DMS 273 (cell line): Measurements from ENCODE around the gene ADD2.

Source experiments
- DNase-seq: peaks from one replicate; lab custom pipeline; 2025; ENCODE audit not compliant: unreplicated experiment; lab: John Stamatoyannopoulos, UW

ADD2 gene

DNA sequence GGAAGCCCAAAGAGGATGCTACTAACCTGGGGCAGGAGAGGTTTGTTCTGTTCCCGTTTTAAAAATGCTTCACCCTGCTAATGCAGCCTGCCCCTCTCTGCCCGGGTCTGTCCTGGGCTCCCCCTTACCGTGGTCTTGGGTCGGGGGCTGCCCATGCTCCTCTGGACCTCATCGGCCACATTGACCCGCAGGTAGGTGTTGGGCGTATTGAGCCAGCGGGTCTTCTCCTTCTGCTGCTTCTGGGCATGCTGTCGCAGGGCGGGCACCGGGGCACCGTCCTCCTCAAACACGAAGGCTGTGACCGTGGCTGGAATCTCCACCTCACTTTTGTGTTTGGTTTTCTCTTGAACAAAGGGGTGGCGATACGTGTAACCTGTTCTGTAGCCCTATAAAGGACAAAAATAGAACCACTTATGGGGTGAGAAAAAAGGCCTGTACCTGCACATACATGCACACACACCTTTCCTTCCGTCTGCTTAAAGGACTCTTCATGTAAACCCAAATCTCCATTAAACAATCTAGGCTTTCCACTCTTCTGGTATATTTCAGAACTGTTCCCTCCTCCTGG lies 89.3 kb downstream of the ADD2 start:
- DNase-seq = no peak

DNA sequence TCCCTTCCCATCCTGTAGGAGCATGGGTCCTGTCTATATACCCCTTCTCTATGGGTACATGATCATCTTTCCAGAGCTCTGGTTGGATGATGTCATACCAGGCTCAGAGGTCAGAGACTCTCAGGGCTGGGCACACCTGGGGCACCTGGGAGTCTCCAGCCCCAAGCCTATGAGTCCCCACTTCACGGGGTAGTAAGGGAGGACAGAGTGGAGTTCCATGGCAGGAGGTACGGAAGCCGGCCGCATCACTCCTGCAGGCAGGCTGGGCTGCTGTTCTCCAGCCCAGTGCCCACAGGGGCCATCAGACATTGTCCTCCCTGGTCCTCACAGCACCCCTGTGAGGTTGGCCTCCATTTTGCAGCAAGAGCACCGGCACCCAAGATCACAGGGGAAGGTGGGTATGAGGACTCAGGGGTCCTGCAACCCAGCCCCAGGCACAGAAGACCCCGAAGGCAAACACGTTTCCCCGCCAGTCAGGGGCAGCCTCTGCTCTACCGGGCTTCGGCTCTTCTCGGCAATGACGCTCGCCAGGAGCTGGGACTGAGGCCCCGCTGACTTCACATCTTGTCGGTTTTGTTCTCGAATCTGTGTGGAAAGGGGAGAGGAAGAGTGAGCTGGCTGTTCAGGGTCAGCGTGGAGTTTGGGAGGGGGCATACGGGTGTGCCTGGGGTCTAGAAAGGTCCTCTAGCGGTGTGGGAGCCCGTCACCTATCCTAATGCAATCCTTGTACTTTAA lies 91.5 kb downstream of the ADD2 start:
- DNase-seq = no peak

DNA sequence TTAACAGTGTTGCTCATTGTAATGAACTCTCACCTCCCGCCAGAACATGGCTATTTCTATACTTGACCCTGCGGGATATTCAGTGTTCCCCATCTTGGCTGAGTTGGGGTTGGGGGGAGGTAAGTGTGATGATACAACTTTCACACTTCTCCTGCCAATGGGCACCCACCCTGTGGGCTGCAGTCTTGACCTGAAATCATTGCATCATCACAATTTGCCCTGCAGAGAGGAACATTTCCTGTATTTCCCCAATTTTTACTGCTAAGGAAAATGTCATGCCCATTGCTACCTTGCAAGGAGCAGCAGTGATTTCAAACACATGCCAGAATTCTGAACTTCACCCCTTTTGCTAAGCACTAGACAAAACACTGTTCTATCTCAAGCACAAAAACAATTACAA lies 92.1 kb downstream of the ADD2 start:
- DNase-seq = no peak

DNA sequence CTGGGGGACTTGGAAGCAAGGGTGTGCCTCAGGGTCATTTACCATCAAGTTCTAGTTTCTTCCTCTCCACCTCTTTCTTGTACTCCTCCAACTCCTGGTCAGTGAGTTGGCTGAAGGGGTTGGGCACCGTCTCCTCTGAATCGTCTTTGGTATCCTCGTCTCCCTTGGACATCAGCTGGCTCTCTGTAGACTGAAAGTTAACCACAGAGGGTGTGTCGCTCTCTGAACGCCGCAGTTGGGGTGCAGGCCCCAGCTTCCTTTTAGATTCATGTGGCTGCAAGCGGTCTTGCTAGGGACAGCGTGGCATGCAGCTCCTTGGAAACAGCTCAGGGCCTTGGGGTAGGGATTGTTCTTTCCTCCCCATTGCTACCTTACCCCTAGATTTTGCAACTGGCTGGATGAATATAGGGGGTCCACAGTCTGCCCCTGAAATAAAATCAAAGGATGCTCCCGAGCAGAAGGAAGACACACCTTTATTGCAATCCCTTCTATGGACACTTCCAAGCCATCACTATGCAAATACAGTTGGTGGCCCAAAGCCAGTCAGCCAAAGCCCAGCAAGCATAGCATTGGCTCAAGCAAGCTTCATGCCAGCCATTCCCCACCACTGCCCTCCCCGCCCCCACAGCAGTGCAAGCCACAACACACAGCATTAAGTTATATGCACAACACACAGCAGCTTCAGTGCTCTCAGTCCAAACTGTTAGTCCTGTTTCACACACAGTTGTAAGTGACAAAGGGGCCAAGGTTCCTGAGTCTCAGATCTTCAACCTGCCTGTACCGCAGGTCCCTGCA lies 93.2 kb downstream of the ADD2 start:
- no peak for DNase-seq

DNA sequence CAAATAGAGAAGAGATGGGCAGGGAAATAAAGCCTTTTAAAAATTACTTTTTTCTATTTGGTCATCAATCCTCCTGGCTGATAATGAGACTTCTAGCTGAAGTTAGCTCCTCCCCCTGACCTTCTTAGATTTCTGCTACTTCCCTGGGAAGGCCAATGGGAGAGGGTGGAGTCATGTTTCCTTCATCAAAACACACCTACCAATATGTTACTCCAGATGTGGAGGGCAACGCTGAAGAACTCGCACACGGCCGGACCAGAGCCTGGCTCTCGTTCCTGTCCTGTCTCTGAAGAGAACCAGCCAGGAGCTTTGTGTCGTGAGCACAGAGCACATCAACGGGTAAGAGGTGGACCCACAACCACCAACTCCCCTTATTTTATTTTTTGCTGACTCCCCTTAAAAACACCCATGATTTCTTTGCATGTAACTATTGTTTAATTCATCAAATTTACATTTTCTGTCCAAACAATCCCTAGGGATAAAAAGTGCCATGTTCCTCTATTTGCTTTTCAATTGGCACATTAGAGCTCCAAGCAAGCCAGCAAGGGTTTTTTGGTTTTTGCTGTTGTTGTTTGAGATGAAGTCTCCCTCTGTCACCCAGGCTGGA lies 94.9 kb downstream of the ADD2 start:
- peak; percentile 94 for DNase-seq

DNA sequence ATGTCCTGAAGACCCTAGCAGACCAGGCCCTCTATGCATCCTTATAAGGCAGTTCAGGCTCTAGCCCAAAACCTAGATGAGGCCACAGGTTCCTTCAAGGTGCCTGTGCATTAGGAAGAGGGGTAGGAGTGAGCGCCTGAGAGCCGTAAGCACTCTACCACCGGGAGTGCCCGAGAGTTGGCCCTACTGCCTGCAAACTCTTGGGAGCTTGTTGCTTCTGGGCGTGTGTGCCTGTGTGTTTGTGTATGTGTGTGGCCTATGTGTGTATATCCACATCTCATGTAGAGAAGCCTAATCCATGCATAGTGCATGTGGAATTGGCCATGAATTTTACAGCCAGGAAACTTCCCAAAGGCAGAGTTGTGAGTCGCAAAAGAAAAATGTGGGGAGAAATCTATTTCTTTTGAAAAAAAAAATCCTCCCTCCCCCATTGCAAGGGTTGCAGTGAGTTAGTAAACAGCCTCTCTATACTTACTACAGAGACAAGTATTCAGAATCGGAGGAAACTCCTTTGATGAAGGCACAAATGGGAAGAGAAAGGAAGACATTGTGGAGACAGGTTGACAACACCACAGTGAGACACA lies 96.8 kb downstream of the ADD2 start:
- no peak for DNase-seq

DNA sequence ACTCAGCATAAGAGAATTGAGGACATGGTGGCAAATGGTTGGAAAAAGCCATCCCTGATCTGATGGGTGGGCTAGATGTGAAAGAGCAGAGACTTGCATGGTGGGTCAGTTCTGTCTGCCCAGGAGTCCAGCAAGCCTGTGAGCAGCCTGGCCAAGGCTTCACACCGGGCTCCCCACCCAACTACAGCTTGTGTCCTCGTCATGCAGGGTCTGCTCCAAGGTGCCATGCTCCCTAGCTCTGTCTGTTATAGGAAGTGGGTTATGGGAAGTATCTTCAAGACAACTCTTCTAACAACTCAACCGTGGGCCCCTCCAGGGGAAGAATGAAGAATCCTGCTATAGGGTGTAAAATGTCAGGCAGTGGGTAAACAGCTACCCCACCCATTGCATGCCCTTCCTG lies 97.4 kb downstream of the ADD2 start:
- no peak for DNase-seq

DNA sequence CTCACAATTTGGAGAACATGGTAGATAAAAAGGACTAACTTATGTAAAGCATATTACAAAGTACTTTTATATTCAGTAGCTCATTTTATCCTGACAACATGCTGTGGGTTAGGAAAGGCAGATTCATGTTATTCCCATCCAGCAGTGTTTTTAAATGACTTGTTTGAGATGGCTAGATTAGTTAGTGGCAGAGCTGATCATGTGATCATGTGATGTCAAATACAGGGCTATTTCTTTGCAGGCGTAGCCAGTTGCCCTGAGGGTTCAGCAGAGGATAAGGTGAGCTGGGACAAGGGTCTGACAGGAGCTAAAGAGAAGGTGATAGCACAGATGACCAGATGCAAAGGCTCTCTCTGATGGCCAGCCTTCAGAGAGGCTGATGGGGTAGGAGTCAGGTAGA lies 97.8 kb downstream of the ADD2 start:
- DNase-seq = no peak

DNA sequence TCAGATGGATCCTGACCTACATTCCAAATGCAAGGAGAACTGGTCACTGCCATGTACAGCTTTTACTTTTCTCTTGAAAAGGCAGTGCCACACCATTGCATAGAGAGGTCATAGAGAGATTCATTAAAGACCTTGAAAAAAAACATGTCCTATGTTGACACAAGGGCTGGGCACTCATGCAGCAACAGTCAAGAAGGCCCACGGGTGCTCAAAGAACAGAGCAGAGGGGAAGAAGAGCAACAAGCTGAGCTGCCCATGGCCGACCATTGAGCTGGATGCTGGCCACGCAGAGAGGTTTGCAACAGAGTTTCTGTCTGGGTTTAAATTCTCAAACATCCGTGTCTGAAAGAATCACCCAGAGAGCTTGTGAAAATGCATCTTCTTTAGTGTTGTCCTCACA lies 99.1 kb downstream of the ADD2 start:
- no peak for DNase-seq

DNA sequence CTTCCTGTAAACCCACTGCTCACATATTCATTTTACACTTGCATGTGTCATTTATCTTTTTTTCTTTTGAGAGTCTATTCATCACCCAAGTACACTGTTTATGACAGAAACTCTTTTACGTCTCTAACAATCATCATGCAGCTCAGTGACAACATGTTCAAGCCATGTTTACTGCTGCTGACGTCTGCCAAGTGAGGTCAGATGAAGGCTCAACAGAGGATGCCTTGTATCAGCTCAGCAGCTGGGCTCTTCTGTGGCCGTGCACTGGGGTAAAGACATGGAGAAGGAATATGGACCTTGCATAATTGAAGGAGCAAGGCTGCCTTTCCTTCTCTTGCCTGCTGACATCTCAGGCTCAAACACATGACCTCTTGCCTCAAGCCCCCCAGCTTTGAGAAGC lies 99.6 kb downstream of the ADD2 start:
- DNase-seq = no peak

DNA sequence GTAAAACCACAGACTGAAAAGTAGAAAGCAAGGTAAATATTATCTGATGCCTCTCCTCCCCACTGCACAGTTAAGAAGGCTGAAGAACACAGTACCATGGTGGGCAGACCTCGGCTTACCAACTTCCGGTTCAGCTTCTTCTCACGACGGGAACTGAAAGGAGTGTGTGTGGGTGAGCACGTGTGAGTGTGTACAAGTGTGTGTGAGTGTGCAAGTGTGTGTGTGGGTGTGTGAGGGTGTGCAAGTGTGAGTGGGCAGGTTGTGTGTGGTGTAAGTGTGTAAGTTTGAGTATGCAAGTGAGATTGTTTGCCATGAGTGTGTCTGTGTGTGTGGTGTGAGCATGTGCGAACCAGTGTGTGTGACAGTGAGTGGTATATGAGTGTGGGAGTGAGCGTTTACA lies 103.5 kb downstream of the ADD2 start:
- DNase-seq = no peak

DNA sequence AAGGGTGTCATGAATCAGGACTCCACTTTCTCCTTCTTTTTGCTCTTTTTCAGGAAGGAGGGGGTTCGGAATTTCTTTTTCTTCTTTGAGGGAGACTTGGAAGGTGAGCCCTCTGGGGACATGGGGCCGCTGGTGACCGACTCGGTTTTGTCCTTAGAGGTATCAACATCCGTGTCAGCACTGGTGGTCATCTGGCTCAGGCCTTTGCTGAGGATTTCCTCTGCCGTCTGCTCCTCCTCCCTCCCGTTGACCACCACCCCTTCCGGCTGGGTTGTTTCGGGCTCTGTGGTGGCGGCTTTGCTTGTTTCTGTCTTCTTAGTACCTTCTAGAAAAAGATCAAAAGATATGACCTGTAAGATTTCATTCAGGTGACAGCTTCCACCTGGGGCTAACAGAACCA lies 104.6 kb downstream of the ADD2 start:
- DNase-seq = no peak

DNA sequence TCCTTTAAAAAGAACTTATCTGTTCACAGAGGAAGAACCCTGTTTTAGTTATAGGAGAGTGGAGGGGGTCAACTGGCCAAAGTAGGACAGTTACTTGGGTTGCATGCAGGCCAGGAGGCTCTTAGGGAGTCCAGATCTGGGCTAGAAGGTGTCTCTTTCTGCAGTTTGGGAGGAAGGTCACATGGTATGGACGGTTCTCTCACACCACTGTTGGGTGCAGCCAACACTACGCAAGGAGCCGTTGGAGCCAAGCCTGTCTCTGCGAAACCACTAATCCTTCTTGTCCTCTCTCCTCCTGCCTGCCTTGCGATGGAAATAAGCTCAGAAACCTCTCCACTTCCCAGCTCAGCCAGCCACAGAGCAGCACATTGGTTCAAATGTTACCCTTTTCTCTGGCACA lies 108.4 kb downstream of the ADD2 start:
- no peak for DNase-seq

DNA sequence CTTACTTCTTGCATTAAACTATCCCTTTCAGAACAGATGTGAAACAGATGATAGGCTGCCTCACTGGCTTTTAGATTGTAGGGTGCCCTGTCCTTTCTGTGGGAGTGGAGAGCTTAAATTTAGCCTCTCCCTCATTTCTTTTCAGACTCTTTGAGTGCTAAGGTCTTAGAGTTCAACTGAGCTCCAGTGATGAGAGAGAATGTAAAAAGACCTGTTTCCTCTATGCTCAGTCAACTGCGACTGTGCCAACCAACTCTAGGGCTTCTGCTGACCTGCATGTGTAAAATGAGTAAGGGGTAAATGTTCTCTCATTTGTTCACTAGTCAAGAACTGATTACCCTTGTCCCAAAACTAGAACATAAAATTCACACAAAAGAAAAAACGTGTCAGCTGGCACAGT lies 109.5 kb downstream of the ADD2 start:
- DNase-seq = no peak

DNA sequence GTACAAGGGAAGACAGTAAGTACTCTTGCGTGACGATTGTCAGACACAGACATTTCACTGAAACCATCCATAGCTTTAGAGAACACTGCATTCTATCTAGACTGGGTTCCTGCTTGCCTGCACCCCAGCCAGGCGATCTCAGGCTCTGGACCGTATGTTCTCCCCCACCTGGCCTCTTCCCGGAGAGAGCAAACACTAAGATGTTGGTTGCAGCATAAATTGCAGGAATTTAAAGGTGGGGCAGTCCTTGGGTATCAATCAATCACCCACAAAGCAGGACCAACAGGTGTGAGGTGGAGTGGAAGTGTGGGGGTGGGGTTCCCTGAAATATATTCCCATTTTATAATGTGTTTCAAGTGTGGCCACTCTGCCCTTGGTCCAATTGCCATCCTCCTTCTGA lies 110.8 kb downstream of the ADD2 start:
- DNase-seq = peak; percentile 17

DNA sequence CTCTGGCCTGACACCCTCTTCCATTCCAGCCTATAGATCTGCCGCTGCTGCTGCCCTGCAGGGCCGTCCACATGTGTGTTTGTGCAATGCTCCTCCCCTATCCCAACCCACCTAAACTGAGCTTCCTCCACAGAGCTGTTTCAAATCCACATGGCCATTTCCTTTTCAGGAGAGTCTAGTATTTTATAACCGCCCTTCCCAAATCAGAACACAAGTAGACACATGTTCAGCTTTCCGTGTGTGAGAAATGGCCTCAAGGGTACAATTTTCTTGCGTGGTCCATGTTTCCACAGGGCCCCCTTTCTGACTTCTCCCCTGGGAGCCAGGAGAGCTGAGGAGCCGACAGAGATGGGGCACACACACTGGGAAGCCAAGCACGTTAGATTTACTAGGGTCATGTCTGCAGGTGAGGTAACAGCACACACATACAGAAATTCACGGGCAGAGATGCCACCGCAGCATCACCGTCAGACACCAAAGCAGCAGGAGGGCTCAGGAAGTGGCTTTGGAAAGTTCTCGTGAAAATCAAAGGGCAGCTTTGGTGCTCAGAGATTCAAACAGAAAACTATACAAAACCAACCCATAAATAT lies 111.5 kb downstream of the ADD2 start:
- DNase-seq = no peak

DNA sequence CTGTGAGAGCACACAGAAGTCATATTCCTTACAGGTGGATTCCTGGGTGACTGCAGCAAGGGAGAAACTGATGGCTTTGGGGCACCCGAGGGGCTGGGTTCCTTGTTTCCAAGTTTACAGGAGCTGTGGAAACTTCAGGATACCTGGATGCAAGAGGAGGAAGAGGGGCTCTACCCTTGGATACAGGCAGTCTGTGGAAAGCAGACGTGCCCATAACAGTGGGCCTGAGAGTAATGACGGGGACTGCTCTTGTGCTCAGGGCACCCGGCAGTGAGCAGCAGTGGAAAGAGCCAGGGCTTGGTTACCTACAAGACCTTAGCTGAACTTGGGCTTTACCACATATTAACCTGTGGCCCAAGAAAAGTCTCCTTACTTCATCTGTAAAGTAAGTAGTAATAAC lies 112.2 kb downstream of the ADD2 start:
- no peak for DNase-seq

DNA sequence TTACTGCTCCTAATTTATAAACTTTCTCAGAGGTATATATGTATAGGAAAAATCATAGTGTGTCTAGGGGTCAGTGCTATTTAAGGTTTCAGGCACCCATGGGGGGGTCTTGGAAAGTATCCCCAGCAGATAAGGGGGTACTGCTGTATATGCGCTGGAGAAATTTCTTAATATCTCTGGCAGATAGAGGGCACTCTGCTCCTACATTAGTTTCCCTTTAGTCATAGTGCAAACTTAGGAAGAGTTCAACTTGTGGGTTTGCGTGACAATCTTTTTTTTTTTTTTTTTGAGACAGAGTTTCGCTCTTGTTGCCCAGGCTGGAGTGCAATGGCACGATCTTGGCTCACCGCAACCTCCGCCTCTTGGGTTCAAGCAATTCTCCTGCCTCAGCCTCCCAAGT lies 112.8 kb downstream of the ADD2 start:
- DNase-seq = peak; percentile 73

DNA sequence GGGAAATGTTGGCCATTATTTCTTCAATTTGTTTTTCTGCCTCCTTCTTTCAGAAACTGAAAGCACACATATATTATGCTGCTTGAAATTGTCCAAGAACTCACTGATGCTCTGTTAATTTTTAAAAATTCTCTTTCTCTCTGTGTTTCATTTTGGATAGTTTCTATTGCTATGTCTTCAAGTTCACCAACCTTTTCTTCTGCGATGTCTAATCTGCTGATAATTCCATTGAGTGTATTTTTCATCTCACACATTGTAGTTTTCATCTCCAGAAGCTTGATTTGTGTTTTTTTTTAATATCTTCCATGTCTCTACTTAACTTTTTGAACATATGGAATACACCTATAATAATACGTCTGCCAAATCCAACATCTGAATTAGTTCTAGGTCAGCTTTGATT lies 116.3 kb downstream of the ADD2 start:
- no peak for DNase-seq

DNA sequence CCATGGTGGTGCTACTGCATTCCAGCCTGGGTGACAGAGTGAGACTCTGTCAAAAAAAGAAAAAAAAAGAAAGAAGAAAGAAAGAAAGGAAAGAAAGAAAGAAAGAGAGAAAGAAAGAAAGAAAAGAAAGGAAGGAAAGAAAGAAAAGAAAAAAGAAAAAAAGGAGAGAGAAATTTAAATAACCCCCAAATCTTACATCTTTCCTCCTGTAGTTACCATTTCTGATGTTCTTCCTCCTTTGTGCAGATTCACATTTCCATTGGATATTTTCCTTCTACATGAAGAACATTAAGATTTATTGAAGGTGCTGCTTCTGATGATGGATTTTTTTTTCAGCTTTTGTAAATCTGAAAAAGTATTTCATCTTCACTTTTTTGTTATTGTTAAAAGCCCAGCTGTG lies 117.0 kb downstream of the ADD2 start:
- DNase-seq = no peak

DNA sequence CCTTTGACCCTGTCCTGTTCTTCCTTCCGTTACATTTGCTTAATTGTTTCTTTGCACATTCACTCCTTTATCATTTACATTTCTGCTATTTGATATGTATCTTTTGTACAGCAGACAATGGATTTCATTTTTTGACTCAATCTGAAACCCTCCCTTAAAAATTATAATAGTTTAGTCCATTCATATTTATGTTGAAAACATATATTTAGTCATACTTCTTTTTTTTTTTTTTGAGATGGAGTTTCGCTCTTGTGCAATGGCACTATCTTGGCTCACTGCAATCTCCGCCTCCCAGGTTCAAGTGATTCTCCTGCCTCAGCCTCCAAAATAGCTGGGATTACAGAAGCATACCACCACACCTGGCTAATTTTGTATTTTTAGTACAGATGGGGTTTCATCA lies 119.0 kb downstream of the ADD2 start:
- no peak for DNase-seq
